Fibroblast of skin of scalp (primary cell): ENCODE data around the gene EDEM2.
"Not testable (repeated sequence)": the region's sequence is repeated elsewhere in the genome, so short reads cannot be mapped to it uniquely, and the experiment has no call there.

Experiments used
- DNase-seq: peaks from one replicate; pipeline ENCODE4 v3.0.0-alpha.2; 2013

EDEM2 gene

GRCh38 chr20:35168701-35169409, 21.7 kb upstream of the EDEM2 start:
- DNase-seq, result not testable (repeated sequence)

GRCh38 chr20:35167787-35168186, 20.7 kb upstream of the EDEM2 start:
- no peak for DNase-seq

GRCh38 chr20:35166242-35166830, 19.2 kb upstream of the EDEM2 start:
- DNase-seq, result peak; percentile 24

GRCh38 chr20:35165221-35166185, 18.4 kb upstream of the EDEM2 start:
- no peak for DNase-seq

- not testable (repeated sequence) for DNase-seq
Measured at GRCh38 chr20:35164531-35164930, 17.4 kb upstream of the EDEM2 start.

- DNase-seq, result not testable (repeated sequence)
Measured at GRCh38 chr20:35160341-35160740, 13.2 kb upstream of the EDEM2 start.

GRCh38 chr20:35156978-35157377, 9.8 kb upstream of the EDEM2 start:
- DNase-seq, result no peak

- no peak for DNase-seq
Measured at GRCh38 chr20:35155936-35156335, 8.8 kb upstream of the EDEM2 start.

- peak; percentile 11 for DNase-seq
Measured at GRCh38 chr20:35151736-35152135, 4.6 kb upstream of the EDEM2 start.

- no peak for DNase-seq
Measured at GRCh38 chr20:35150846-35151579, 3.9 kb upstream of the EDEM2 start.

- peak; percentile 39 for DNase-seq
Measured at GRCh38 chr20:35147575-35148071, 487 bp upstream of the EDEM2 start.

- peak; percentile 15 for DNase-seq
Measured at GRCh38 chr20:35146299-35146919, 727 bp downstream of the EDEM2 start.

- peak; percentile 53 for DNase-seq
Measured at GRCh38 chr20:35145141-35145564, 2.0 kb downstream of the EDEM2 start.

- DNase-seq, result no peak
Measured at GRCh38 chr20:35144694-35145093, 2.4 kb downstream of the EDEM2 start.

- DNase-seq, result no peak
Measured at GRCh38 chr20:35135867-35136586, 11.1 kb downstream of the EDEM2 start.

- DNase-seq, result no peak
Measured at GRCh38 chr20:35134880-35135279, 12.3 kb downstream of the EDEM2 start.

GRCh38 chr20:35134472-35134871, 12.7 kb downstream of the EDEM2 start:
- no peak for DNase-seq

GRCh38 chr20:35133735-35134134, 13.4 kb downstream of the EDEM2 start:
- DNase-seq, result no peak

- no peak for DNase-seq
Measured at GRCh38 chr20:35133031-35133430, 14.1 kb downstream of the EDEM2 start.

- DNase-seq, result no peak
Measured at GRCh38 chr20:35131934-35132333, 15.2 kb downstream of the EDEM2 start.

- peak; percentile 25 for DNase-seq
Measured at GRCh38 chr20:35129647-35130069, 17.5 kb downstream of the EDEM2 start.
